GM12873 (cell line): ENCODE data around the gene ESPN.

ENCODE experiments used
- TF ChIP-seq, protein P1 (sequence below): IDR thresholded peaks from 2 replicates; pipeline ENCODE4 v1.5.1; 2012; ENCODE audit warnings: low read depth, mild to moderate bottlenecking, moderate library complexity, low read length, control low read depth; ENCODE audit not compliant: insufficient read depth; ENCODE audit errors: missing control alignments

Gene ESPN

DNA sequence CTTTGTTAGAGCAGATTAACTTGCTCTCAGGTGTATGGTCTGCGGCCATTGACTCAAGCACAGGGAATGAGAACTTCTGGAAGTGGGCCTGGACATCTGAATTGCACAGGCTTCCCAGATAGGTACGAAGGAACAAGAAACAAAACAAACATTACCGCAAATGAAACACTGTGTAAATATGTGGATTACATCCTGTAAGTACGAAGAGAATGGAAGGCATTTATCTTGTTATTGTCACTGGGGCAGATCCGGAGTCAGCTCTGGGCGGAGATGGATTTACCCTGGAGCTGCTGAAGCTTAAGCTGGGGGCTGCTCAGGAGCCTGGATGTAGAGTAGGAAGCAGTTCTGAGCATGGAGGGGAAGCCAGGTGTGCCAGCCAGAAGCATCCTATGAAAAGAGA is 11.7 kb upstream of the ESPN start:
- TF ChIP-seq, protein P1, sequence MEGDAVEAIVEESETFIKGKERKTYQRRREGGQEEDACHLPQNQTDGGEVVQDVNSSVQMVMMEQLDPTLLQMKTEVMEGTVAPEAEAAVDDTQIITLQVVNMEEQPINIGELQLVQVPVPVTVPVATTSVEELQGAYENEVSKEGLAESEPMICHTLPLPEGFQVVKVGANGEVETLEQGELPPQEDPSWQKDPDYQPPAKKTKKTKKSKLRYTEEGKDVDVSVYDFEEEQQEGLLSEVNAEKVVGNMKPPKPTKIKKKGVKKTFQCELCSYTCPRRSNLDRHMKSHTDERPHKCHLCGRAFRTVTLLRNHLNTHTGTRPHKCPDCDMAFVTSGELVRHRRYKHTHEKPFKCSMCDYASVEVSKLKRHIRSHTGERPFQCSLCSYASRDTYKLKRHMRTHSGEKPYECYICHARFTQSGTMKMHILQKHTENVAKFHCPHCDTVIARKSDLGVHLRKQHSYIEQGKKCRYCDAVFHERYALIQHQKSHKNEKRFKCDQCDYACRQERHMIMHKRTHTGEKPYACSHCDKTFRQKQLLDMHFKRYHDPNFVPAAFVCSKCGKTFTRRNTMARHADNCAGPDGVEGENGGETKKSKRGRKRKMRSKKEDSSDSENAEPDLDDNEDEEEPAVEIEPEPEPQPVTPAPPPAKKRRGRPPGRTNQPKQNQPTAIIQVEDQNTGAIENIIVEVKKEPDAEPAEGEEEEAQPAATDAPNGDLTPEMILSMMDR: no peak

DNA sequence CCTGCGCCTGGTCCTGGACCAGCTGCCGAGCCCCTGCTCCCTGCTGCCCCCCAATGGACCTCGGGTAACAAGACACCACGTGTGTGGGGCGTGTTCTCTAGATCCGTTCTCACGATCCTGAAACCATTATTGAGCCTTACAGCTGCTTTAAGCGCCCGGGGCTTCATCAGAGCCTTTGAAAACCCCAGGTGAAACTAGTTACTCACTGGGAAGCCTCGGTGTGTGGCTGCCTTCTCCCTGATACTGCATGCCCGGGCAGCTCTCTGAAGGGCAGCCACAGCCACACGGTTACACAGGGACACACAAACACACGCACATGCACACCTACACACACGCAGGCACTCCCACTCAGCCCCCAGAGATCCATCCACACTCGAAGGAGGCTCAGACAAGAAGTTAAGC is 10.1 kb upstream of the ESPN start:
- TF ChIP-seq, protein P1: peak; percentile 71

DNA sequence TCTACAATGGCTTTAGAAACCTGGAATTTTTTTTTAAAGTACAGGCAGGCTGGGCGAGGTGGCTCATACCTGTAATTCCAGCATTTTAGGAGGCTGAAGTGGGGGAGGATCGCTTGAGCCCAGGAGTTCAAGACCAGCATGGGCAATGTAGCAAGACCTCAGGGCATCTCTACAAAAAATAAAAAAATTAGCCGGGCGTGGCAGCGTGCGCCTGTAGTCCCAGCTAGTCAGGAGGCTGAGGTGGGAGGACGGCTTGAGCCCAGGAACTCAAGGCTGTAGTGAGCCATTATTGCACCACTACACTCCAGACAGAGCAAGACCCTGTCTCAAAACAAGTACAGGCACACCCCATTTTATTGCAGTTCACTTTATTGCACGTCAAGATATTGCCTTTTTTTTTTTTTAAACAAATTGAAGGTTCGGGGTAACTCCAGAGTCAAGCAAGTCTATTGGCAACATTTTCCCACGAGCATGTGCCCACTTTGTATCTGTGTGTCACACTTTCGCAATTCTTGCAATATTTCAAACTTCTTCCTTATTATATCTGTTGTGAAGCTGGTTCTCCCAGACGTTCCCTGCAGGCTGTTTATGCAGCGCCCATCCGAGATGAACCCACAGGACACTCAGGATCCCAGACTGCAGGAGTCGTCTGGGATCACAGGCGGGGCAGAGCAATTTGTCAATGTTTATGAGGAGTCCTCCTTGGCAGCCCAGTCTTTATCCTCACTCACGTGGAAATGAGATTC is 9.5 kb upstream of the ESPN start:
- TF ChIP-seq, protein P1: no peak

DNA sequence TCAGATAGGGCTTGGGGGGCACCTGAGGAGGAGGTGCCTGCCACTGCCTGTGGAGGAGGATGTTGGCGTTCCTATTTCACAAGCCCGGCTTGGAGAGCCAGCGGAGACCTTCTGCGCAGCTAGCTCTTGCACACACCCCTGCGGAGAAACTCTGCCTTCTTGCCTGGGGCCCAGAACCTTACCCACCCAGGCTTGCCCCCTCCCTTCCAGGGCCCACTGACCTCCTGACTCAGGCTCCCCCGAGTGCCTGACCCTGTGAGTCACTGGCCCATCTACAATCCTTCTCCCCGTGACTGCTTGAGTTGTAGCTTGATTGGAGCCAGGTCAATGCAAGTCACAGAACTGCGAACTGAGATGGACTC is 8.3 kb upstream of the ESPN start:
- TF ChIP-seq, protein P1: no peak

DNA sequence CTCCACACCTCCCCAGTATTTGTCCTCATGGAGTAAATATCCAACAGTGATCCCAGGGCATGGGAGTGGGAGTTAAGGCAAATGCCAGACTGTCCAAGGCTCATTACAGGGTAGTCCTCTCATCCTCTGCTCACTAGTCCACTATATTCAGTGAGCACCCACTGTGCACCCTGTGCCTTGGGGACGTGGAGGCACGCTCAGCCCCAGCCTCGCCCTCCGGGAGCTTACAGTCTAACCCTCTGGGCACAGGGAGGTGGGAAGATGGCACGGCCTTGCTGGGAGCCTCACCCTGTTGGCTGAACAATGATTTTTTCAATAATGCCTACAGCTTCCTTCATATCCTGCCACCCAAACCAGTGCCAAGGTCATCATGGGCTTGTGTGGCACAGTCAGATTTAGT is 7.7 kb upstream of the ESPN start:
- TF ChIP-seq, protein P1: no peak

DNA sequence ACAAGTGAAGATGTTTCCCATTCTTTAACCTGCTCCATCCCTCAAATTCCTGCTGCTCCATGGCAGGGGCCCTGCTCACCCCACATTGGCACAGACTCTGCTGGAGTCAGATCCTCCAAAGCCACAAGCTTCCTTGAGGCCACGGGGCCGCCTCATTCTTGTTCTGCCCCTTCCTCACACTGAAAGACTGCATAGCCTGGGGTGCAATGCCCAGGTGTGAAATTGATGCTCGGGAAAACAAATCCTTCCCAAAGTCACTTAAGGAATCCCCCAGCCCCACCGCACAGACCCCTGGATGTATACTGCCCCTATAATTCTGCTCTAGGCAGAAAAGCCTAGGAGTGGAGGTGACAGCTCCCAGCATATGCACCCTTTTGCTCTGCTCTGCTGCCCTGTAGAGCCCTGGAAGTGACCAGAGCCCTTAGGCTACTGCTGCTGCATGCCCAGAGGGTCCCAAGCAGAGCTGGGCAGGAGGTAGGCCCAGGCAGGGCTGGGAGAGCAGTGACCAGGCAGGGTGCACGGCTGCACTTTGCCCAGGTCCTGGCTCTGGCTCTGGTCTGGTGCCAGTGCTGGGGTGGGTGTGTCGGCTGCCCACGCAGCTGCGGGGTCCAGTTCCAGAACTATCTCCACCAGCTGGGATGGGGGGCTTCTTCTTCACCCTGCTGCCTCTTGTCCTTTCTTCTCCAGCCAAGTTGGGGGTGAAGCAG is 6.5 kb upstream of the ESPN start:
- TF ChIP-seq, protein P1: no peak

DNA sequence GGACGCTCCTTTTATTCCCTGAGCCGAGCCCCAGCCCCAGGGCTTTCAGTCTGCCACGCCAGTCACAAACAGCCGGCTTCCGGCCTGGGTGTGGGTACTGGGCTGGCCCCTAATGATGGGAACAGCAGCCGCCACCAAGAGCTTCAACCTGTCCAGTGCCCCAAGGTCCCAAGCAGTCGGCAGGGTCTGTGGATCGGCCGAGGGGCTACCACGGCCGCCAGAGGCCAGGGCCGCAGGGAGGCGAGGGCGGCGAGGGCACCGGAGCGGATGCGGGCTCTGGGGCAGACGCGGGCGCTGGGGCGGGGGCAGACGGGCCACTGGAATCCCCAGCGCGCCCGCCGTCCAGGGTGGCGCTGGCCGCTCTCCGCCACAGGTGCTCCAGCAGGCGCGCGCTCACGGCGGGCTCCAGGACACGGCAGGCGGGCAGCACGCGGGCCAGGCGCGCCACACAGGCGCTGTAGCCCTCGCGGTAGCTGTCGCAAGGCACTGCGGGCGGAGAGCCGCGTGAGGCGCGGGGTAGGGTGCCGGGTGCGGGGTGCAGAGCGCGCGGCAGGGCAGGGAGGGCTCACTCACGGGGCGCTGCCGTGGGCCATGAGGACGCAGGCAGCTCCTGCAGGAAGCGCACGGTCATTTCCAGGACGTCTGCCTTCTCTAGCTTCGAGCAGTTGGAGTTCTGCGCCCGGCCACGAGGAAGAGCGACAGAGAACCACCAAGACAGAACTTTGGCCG is 5.7 kb upstream of the ESPN start:
- TF ChIP-seq, protein P1: no peak
